Panc1 (cell line): ENCODE data around the gene PGK1. TPM values are rescaled to one million over a fixed set of nuclear protein-coding genes. Genes with fewer than 3 reads are reported as not detected.
"Not testable (repeated sequence)": the region's sequence is repeated elsewhere in the genome, so short reads cannot be mapped to it uniquely, and the experiment has no call there.

ENCODE experiments used
- ATAC-seq: fragments of 200-7000 bp; cut with Tn5 transposase; 2 replicates; pipeline ENCODE4 v1.9.1; 2020; ENCODE audit warnings: mild to moderate bottlenecking, moderate library complexity
- BruUV-seq: library from RNA; stranded (reverse); fragments of 400-500 nt; replicated peaks from 2 replicates; lab custom pipeline; 2021; lab: Mats Ljungman, UMichigan
- CTCF ChIA-PET: fragments of 300-600 bp; sonication (Branson Sonifier 250); formaldehyde crosslinking; loops from one replicate; lab custom pipeline; 2022; ENCODE audit warnings: antibody characterized with exemption; lab: Charles Lee
- POLR2A ChIA-PET: fragments of 300-600 bp; sonication (Branson Sonifier 250); formaldehyde crosslinking; loops from one replicate; lab custom pipeline; 2022; ENCODE audit warnings: antibody characterized with exemption; lab: Charles Lee
- DNase-seq: peaks from one replicate; pipeline ENCODE4 v3.0.0-alpha.2; 2010; ENCODE audit warnings: low read depth, low spot score
- H3K27ac ChIP-seq: 2 replicates; pipeline ENCODE4 v1.5.1; 2011; ENCODE audit warnings: mild to moderate bottlenecking, low read length, inconsistent platforms
- H3K27me3 ChIP-seq: fragments of 200-500 bp; sonication (Bioruptor generic); 2 replicates; pipeline ENCODE4 v1.6.0; 2014; ENCODE audit warnings: low read length, inconsistent platforms; ENCODE audit not compliant: control insufficient read depth, insufficient read depth
- H3K36me3 ChIP-seq: fragments of 200-500 bp; sonication (Bioruptor generic); 2 replicates; pipeline ENCODE4 v1.5.1; 2014; ENCODE audit warnings: inconsistent platforms, mild to moderate bottlenecking, low read length, moderate library complexity; ENCODE audit not compliant: control insufficient read depth, insufficient read depth
- H3K4me1 ChIP-seq: 2 replicates; pipeline ENCODE4 v1.5.1; 2011; ENCODE audit warnings: inconsistent platforms, mild to moderate bottlenecking, low read length, moderate library complexity; ENCODE audit not compliant: control insufficient read depth, insufficient read depth
- H3K4me3 ChIP-seq, 2 experiments: 2 replicates each; pipeline ENCODE4 v1.5.1; 2011 to 2012; ENCODE audit warnings: low read depth in 2 of 2, low read length in 2 of 2, mild to moderate bottlenecking in 2 of 2, inconsistent platforms in 1 of 2, moderate library complexity in 1 of 2
- H3K9me3 ChIP-seq: fragments of 200-500 bp; sonication (Bioruptor generic); 2 replicates; pipeline ENCODE4 v1.5.1; 2014; ENCODE audit warnings: low read depth, mild to moderate bottlenecking, inconsistent platforms, low read length, moderate library complexity; ENCODE audit not compliant: control insufficient read depth, insufficient read depth
- POLR2AphosphoS5 ChIP-seq: IDR thresholded peaks from 2 replicates; pipeline ENCODE4 v1.6.1; 2012; ENCODE audit warnings: mild to moderate bottlenecking, low read depth, low read length, moderate library complexity
- SIN3A ChIP-seq: IDR thresholded peaks from 2 replicates; pipeline ENCODE4 v1.6.1; 2012; ENCODE audit warnings: low read depth, mild to moderate bottlenecking, low read length, moderate library complexity, borderline replicate concordance; ENCODE audit not compliant: insufficient read depth
- TCF7L2 ChIP-seq: IDR thresholded peaks from 2 replicates; pipeline ENCODE4 v1.6.1; 2011; ENCODE audit warnings: mild to moderate bottlenecking, low read depth, low read length, inconsistent platforms
- in situ Hi-C: cut with HindIII; loops from 2 replicates; pipeline ENCODE4 v1.10.0; 2016; ENCODE audit warnings: low sequenced_read_pairs, low pct_unique_long_range_greater_than_20kb
- intact Hi-C: fragments of 100-400 bp; cut with micrococcal nuclease; formaldehyde crosslinking; loops from one replicate; pipeline ENCODE4 v1.10.0; 2022; ENCODE audit not compliant: unreplicated experiment
- total RNA-seq: library from RNA; stranded (reverse); gene quantifications from one replicate; pipeline ENCODE4 v1.2.1, GENCODE V29; 2021; ENCODE audit not compliant: unreplicated experiment
- TF ChIP-seq, protein P1 (sequence below): fragments of 450-650 bp; IDR thresholded peaks from 2 replicates; pipeline ENCODE4 v1.5.1; 2017; ENCODE audit warnings: mild to moderate bottlenecking
- TF ChIP-seq, protein P2 (sequence below), 2 experiments: IDR thresholded peaks; 2 replicates each; pipeline ENCODE4 v1.6.1; 2011 to 2012; ENCODE audit warnings: low read depth in 2 of 2, control low read depth in 1 of 2, low read length in 1 of 2, mild to moderate bottlenecking in 1 of 2, moderate library complexity in 1 of 2; ENCODE audit not compliant: insufficient read depth in 1 of 2

Gene PGK1
- total RNA-seq, 1 experiment from 2014 or later, result 541 TPM

DNA sequence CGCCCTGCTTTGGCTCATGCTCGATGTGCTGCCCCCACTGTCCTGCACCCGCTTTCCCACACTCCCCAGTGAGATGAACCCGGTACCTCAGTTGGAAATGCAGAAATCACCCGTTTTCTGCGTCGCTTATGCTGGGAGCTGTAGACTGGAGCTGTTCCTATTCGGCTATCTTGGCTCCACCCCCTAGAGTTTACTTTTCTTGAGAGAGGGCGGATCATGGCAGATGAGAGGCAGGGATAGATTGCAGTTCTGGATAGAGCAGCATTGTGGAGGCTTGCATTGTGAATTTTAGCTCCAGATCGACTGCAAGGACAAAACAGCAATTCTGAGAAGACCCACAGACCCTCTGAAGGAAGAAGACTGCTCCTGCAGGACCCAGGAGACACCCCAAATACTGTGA, 53.8 kb downstream of the PGK1 start:
- POLR2A ChIA-PET, H3K36me3 ChIP-seq, ATAC-seq, in situ Hi-C loops, DNase-seq, CTCF ChIA-PET, H3K4me1 ChIP-seq, intact Hi-C loops, H3K9me3 ChIP-seq, H3K27ac ChIP-seq, H3K27me3 ChIP-seq, BruUV-seq, H3K4me3 ChIP-seq: not testable (repeated sequence)

GRCh38 chrX:78160711-78161110, 56.7 kb downstream of the PGK1 start:
- CTCF ChIA-PET, in situ Hi-C loops, POLR2A ChIA-PET, H3K27me3 ChIP-seq, H3K4me1 ChIP-seq, H3K27ac ChIP-seq, H3K4me3 ChIP-seq, BruUV-seq, intact Hi-C loops, H3K36me3 ChIP-seq, H3K9me3 ChIP-seq, DNase-seq, ATAC-seq: not testable (repeated sequence)

DNA sequence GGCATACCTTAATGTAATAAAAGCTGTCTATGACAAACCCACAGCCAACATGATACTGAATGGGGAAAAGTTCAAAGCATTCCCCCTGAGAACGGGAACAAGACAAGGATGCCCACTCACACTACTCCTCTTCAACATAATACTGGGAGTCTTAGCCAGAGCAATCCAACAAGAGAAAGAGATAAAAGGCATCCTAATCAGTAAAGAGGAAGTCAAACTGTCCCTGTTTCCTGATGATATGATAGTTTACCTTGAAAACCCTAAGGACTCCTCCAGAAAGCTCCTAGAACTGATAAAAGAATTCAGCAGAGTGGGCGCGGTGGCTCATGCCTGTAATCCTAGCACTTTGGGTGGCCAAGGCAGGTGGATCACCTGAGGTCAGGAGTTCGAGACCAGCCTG, 59.1 kb downstream of the PGK1 start:
- POLR2A ChIA-PET, intact Hi-C loops, H3K4me3 ChIP-seq, in situ Hi-C loops, H3K36me3 ChIP-seq, DNase-seq, H3K27ac ChIP-seq, H3K4me1 ChIP-seq, ATAC-seq, H3K9me3 ChIP-seq, CTCF ChIA-PET, H3K27me3 ChIP-seq, BruUV-seq: not testable (repeated sequence)

DNA sequence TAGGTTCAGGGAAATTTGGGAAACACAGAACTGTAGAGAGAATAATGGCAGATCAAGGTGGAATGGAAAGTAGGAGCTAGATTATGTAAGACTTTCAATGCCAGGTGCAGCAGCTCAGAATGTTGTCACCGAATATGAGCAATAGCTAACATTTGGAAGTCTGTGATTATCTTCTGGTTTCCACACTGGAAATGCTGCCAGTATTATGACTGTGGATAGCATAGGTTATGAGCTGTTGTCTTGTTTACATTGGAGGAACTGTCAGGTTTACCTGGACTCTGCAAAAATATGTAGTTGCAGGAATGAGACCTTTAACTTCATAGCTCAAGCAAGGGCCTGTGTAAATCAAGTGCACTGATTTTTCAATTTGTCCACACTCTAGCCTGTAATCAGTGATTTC, 61.4 kb downstream of the PGK1 start:
- POLR2A ChIA-PET, result no interaction called here
- H3K9me3 ChIP-seq, result no peaks in the 10 kb centered on the region
- no peak overlapping the region for H3K4me3 ChIP-seq
- no peaks in the 10 kb centered on the region for H3K27me3 ChIP-seq
- in situ Hi-C loops (no loop called here), intact Hi-C loops (no loop called here)
- H3K36me3 ChIP-seq, result no peaks in the 10 kb centered on the region
- ATAC-seq (no peak), DNase-seq (no peak)
- H3K4me1 ChIP-seq, result no peaks in the 10 kb centered on the region
- H3K27ac ChIP-seq, result no peak overlapping the region
- BruUV-seq, result no TSS peak
- CTCF ChIA-PET, result no interaction called here
- TF ChIP-seq, protein P1, sequence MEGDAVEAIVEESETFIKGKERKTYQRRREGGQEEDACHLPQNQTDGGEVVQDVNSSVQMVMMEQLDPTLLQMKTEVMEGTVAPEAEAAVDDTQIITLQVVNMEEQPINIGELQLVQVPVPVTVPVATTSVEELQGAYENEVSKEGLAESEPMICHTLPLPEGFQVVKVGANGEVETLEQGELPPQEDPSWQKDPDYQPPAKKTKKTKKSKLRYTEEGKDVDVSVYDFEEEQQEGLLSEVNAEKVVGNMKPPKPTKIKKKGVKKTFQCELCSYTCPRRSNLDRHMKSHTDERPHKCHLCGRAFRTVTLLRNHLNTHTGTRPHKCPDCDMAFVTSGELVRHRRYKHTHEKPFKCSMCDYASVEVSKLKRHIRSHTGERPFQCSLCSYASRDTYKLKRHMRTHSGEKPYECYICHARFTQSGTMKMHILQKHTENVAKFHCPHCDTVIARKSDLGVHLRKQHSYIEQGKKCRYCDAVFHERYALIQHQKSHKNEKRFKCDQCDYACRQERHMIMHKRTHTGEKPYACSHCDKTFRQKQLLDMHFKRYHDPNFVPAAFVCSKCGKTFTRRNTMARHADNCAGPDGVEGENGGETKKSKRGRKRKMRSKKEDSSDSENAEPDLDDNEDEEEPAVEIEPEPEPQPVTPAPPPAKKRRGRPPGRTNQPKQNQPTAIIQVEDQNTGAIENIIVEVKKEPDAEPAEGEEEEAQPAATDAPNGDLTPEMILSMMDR, result no peak
- TF ChIP-seq TCF7L2 (no peak), SIN3A (no peak), POLR2AphosphoS5 (no peak)
- TF ChIP-seq, protein P2, sequence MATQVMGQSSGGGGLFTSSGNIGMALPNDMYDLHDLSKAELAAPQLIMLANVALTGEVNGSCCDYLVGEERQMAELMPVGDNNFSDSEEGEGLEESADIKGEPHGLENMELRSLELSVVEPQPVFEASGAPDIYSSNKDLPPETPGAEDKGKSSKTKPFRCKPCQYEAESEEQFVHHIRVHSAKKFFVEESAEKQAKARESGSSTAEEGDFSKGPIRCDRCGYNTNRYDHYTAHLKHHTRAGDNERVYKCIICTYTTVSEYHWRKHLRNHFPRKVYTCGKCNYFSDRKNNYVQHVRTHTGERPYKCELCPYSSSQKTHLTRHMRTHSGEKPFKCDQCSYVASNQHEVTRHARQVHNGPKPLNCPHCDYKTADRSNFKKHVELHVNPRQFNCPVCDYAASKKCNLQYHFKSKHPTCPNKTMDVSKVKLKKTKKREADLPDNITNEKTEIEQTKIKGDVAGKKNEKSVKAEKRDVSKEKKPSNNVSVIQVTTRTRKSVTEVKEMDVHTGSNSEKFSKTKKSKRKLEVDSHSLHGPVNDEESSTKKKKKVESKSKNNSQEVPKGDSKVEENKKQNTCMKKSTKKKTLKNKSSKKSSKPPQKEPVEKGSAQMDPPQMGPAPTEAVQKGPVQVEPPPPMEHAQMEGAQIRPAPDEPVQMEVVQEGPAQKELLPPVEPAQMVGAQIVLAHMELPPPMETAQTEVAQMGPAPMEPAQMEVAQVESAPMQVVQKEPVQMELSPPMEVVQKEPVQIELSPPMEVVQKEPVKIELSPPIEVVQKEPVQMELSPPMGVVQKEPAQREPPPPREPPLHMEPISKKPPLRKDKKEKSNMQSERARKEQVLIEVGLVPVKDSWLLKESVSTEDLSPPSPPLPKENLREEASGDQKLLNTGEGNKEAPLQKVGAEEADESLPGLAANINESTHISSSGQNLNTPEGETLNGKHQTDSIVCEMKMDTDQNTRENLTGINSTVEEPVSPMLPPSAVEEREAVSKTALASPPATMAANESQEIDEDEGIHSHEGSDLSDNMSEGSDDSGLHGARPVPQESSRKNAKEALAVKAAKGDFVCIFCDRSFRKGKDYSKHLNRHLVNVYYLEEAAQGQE (IDR thresholded peaks at IDR 0.05; ENCODE audit: insufficient read depth in 1 of 2, low read depth in 2 of 2, low read length in 1 of 2), result no peak
